Measurements from ENCODE around the gene ARL6. TPM values are rescaled to one million over a fixed set of nuclear protein-coding genes. Genes with fewer than 3 reads are reported as not detected.

ARL6 gene
- total RNA-seq, 4 donors from 2014 or later, result 14.6 to 42.5 (median 19.7) TPM

DNA sequence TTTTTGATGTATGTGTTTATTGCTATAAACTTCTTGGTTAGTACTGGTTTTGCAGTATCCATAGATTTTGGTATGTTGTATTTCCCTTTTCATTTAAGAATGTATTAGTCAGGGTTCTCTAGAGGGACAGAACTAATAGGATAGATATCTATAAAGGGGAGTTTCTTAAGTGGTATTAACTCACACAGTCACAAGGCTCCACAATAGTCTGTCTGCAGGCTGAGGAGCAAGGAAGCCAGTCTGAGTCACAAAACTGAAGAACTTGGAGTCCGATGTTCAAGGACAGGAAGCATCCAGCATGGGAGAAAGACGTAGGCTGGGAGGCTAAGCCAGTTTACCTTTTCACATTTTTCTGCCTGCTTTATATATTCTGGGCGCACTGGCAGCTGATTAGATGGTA is 8.4 kb downstream of the ARL6 start:
- no peaks in the 10 kb centered on the region for H3K4me1 ChIP-seq
- H3K36me3 ChIP-seq, result no peaks in the 10 kb centered on the region
- no peak for TF ChIP-seq CTCF (IDR thresholded peaks at IDR 0.05)
- TF ChIP-seq POLR2A (IDR thresholded peaks at IDR 0.05), result no peak
- DNase-seq, result no peak
- H3K27ac ChIP-seq, result no peak overlapping the region
- no peaks in the 10 kb centered on the region for H3K9me3 ChIP-seq
- H3K4me3 ChIP-seq, result no peak overlapping the region
- no peaks in the 10 kb centered on the region for H3K27me3 ChIP-seq
- intact Hi-C loops (cut with DNase I; ENCODE audit: low total_unique reads), result no loop called here

DNA sequence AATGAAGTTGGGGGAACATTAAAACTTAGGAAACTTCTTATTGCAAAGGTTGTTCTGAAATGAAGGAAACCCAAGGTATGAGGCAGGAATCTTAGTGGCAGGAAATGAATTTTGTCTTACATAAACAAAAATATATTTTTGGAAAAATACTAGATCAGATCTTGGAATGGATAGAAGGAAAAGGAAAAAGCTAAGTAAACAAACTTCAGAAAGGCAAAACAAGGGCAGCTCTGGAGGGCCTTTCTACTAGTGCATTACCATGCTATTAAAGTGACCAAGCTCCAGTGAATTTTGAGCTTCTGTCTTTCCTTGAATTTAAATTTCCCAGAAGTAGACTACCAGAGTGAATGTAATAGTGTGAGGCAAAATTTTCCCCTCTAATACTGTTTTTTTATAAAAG is 13.6 kb downstream of the ARL6 start:
- no peaks in the 10 kb centered on the region for H3K36me3 ChIP-seq
- DNase-seq, result no peak
- no peaks in the 10 kb centered on the region for H3K4me1 ChIP-seq
- no peak overlapping the region for H3K27ac ChIP-seq
- H3K27me3 ChIP-seq, result no peaks in the 10 kb centered on the region
- H3K9me3 ChIP-seq, result no peaks in the 10 kb centered on the region
- H3K4me3 ChIP-seq, result no peak overlapping the region
- TF ChIP-seq CTCF (IDR thresholded peaks at IDR 0.05), result no peak
- no peak for TF ChIP-seq POLR2A (IDR thresholded peaks at IDR 0.05)
- intact Hi-C loops (cut with DNase I; ENCODE audit: low total_unique reads), result no loop called here

- H3K4me1 ChIP-seq, result no peaks in the 10 kb centered on the region
- no peak for DNase-seq
- no peak overlapping the region for H3K4me3 ChIP-seq
- H3K27me3 ChIP-seq, result no peaks in the 10 kb centered on the region
- intact Hi-C loops (cut with DNase I; ENCODE audit: low total_unique reads), result loop anchor here (2.0 kb wide), 1 partner anchor 229 kb away; no protein-coding TSS in a partner anchor
- no peak for TF ChIP-seq POLR2A (IDR thresholded peaks at IDR 0.05)
- peak; percentile 74 to 82 (median 78) for TF ChIP-seq CTCF (IDR thresholded peaks at IDR 0.05)
- H3K27ac ChIP-seq, result no peak overlapping the region
- H3K9me3 ChIP-seq, result no peaks in the 10 kb centered on the region
- H3K36me3 ChIP-seq, result no peaks in the 10 kb centered on the region
Observed at GRCh38 chr3:97793420-97794019, 29.0 kb downstream of the ARL6 start.

- no peak overlapping the region for H3K27ac ChIP-seq
- H3K36me3 ChIP-seq, result no peaks in the 10 kb centered on the region
- intact Hi-C loops (cut with DNase I; ENCODE audit: low total_unique reads), result loop anchor here (2.0 kb wide), 1 partner anchor 227 kb away; no protein-coding TSS in a partner anchor
- H3K4me1 ChIP-seq, result no peaks in the 10 kb centered on the region
- no peak overlapping the region for H3K4me3 ChIP-seq
- no peak for TF ChIP-seq CTCF (IDR thresholded peaks at IDR 0.05)
- TF ChIP-seq POLR2A (IDR thresholded peaks at IDR 0.05), result no peak
- no peaks in the 10 kb centered on the region for H3K27me3 ChIP-seq
- H3K9me3 ChIP-seq, result no peaks in the 10 kb centered on the region
- no peak for DNase-seq
Observed at GRCh38 chr3:97795951-97796350, 31.4 kb downstream of the ARL6 start.

GRCh38 chr3:97804471-97804870 is 39.9 kb downstream of the ARL6 start:
- intact Hi-C loops (cut with DNase I; ENCODE audit: low total_unique reads), result no loop called here
- Histone ChIP-seq H3K27me3 (no peaks in the 10 kb centered on the region), H3K27ac (no peak overlapping the region), H3K4me1 (no peaks in the 10 kb centered on the region), H3K36me3 (no peaks in the 10 kb centered on the region), H3K4me3 (no peak overlapping the region), H3K9me3 (no peaks in the 10 kb centered on the region)
- no peak for TF ChIP-seq POLR2A (IDR thresholded peaks at IDR 0.05)
- TF ChIP-seq CTCF (IDR thresholded peaks at IDR 0.05), result no peak
- no peak for DNase-seq
